Keratinocyte (primary cell): Measurements from ENCODE around the gene CYP4X1. TPM values are rescaled to one million over a fixed set of nuclear protein-coding genes. Genes with fewer than 3 reads are reported as not detected.
A peak's percentile ranks its signal among the peaks of the same experiment; 100 is the strongest.

Source experiments
- DNase-seq: peaks from one replicate; pipeline ENCODE4 v3.0.0-alpha.2; 2011; ENCODE audit warnings: low read depth, missing footprints, low spot score
- FAIRE-seq: peaks from 2 replicates; lab custom pipeline; 2011; peaks lifted over from hg19 to GRCh38; lab: Jason Lieb, UNC
- H2AFZ ChIP-seq: 2 replicates; pipeline ENCODE4 v1.6.0; 2012; ENCODE audit warnings: low read length, control low read depth, inconsistent platforms; ENCODE audit not compliant: control insufficient read depth
- H3K27ac ChIP-seq: 2 replicates; pipeline ENCODE4 v1.5.1; 2011; ENCODE audit warnings: low read length; ENCODE audit not compliant: control insufficient read depth, insufficient read depth
- H3K27me3 ChIP-seq: 3 replicates; pipeline ENCODE4 v1.6.0; 2011; ENCODE audit warnings: low read length; ENCODE audit not compliant: control insufficient read depth, insufficient read depth; ENCODE audit errors: extremely low read depth
- H3K36me3 ChIP-seq, 2 experiments: 2 replicates in 1 of 2; 3 replicates in 1 of 2; pipeline ENCODE4 v1.5.1; 2011; ENCODE audit warnings: low read length in 2 of 2, mild to moderate bottlenecking in 1 of 2; ENCODE audit not compliant: control insufficient read depth in 2 of 2, insufficient read depth in 2 of 2; ENCODE audit errors: extremely low read depth in 1 of 2
- H3K4me1 ChIP-seq: 3 replicates; pipeline ENCODE4 v1.5.1; 2011; ENCODE audit warnings: low read length; ENCODE audit not compliant: control insufficient read depth, insufficient read depth; ENCODE audit errors: extremely low read depth
- H3K4me2 ChIP-seq: 3 replicates; pipeline ENCODE4 v1.6.0; 2011; ENCODE audit warnings: low read depth, low read length; ENCODE audit not compliant: control insufficient read depth, insufficient read depth; ENCODE audit errors: extremely low read depth
- H3K4me3 ChIP-seq, 3 experiments: fragments of 200-600 bp in 1 of 3; sonication (generic) in 1 of 3; 2 replicates in 2 of 3; 3 replicates in 1 of 3; pipeline ENCODE4 v1.5.1; 2011 to 2016; ENCODE audit warnings: low read length in 3 of 3, mild to moderate bottlenecking in 3 of 3, control low read depth in 2 of 3, inconsistent platforms in 1 of 3, low read depth in 1 of 3, mixed read lengths in 1 of 3, mixed run types in 1 of 3, moderate library complexity in 1 of 3; ENCODE audit not compliant: control insufficient read depth in 2 of 3, insufficient read depth in 2 of 3; ENCODE audit errors: extremely low read depth in 1 of 3
- H3K79me2 ChIP-seq: 2 replicates; pipeline ENCODE4 v1.6.0; 2012; ENCODE audit warnings: low read length; ENCODE audit not compliant: control insufficient read depth, insufficient read depth
- H3K9ac ChIP-seq: 3 replicates; pipeline ENCODE4 v1.6.0; 2011; ENCODE audit warnings: low read length; ENCODE audit not compliant: control insufficient read depth, insufficient read depth; ENCODE audit errors: extremely low read depth
- H3K9me1 ChIP-seq: 3 replicates; pipeline ENCODE4 v1.6.0; 2011; ENCODE audit warnings: low read length; ENCODE audit not compliant: control insufficient read depth, insufficient read depth; ENCODE audit errors: extremely low read depth
- H3K9me3 ChIP-seq: 2 replicates; pipeline ENCODE4 v1.5.1; 2012; ENCODE audit warnings: low read depth, low read length; ENCODE audit not compliant: control insufficient read depth
- H4K20me1 ChIP-seq: 3 replicates; pipeline ENCODE4 v1.6.0; 2011; ENCODE audit warnings: low read length; ENCODE audit not compliant: control insufficient read depth, insufficient read depth; ENCODE audit errors: extremely low read depth
- CTCF ChIP-seq, 3 experiments: IDR thresholded peaks in 1 of 3; conservative IDR thresholded peaks in 1 of 3; optimal IDR thresholded peaks in 1 of 3; 2 replicates in 2 of 3; 3 replicates in 1 of 3; pipeline versions ENCODE3 to v1.5.1; 2011; ENCODE audit warnings: low read length in 3 of 3, mild to moderate bottlenecking in 3 of 3, moderate library complexity in 2 of 3, control low read depth in 1 of 3, inconsistent platforms in 1 of 3; ENCODE audit not compliant: insufficient read depth in 2 of 3; ENCODE audit errors: extremely low read depth in 1 of 3
- EZH2 ChIP-seq: IDR thresholded peaks from one replicate; pipeline ENCODE4 v1.6.1; 2012; ENCODE audit warnings: inconsistent platforms, mild to moderate bottlenecking, low read length, moderate library complexity
- dilution Hi-C: fragments of 300-500 bp; cut with MboI; formaldehyde crosslinking; loops from one replicate; pipeline ENCODE4 v1.7.0; 2020; ENCODE audit warnings: low sequenced_read_pairs; ENCODE audit not compliant: extremely low pct_ligation_motif_present
- polyA plus RNA-seq, 5 experiments: library from polyadenylated mRNA; depleted of rRNA in 3 of 5; stranded (reverse) in 3 of 5; stranded (forward) in 1 of 5; unstranded in 1 of 5; fragments of >200 nt; gene quantifications; 1 replicate in 1 of 5; 2 replicates in 3 of 5; 3 replicates in 1 of 5; pipeline versions ENCODE4 v1.2.1 to v1.2.3, GENCODE V29; 2011 to 2012; ENCODE audit warnings: missing spikeins in 2 of 5, low read depth in 1 of 5, low replicate concordance in 1 of 5

CYP4X1 gene
- polyA plus RNA-seq, 1 donor (not counting 4 experiments of a cell fraction or from before 2014, with no cell fraction given): 1.00 TPM

GRCh38 chr1:47024141-47024801 is 802 bp downstream of the CYP4X1 start:
- TF ChIP-seq EZH2 (no peak), CTCF (optimal IDR thresholded peaks at IDR 0.05 in 1 of 3, IDR thresholded peaks at IDR 0.05 in 1 of 3, conservative IDR thresholded peaks at IDR 0.05 in 1 of 3; ENCODE audit: extremely low read depth in 1 of 3, insufficient read depth in 2 of 3, low read length in 3 of 3) (no peak)
- peak overlapping the region; percentile 82 for H3K4me2 ChIP-seq
- FAIRE-seq (no peak), DNase-seq (no peak)
- dilution Hi-C loops: no loop called here
- H2AFZ ChIP-seq: peak overlapping the region; percentile 67
- no peaks in the 10 kb centered on the region for H3K4me1 ChIP-seq
- no peaks in the 10 kb centered on the region for H3K9me3 ChIP-seq
- peak overlapping the region; percentile 34 to 65 (median 59) for H3K4me3 ChIP-seq
- no peaks in the 10 kb centered on the region for H3K36me3 ChIP-seq
- H3K9me1 ChIP-seq: no peaks in the 10 kb centered on the region
- no peaks in the 10 kb centered on the region for H4K20me1 ChIP-seq
- no peak overlapping the region for H3K9ac ChIP-seq
- no peak overlapping the region for H3K27ac ChIP-seq
- H3K79me2 ChIP-seq: no peaks in the 10 kb centered on the region
- no peaks in the 10 kb centered on the region for H3K27me3 ChIP-seq

- H3K4me2 ChIP-seq: peak overlapping the region; percentile 75
Observed at GRCh38 chr1:47030170-47030805, 6.8 kb downstream of the CYP4X1 start.

More at GRCh38 chr1:47030170-47030805, 6.8 kb downstream of the CYP4X1 start:
- no peaks in the 10 kb centered on the region for H3K9me1 ChIP-seq
- H3K36me3 ChIP-seq: no peaks in the 10 kb centered on the region
- H3K9me3 ChIP-seq: no peaks in the 10 kb centered on the region
- no peak for TF ChIP-seq CTCF (optimal IDR thresholded peaks at IDR 0.05 in 1 of 3, IDR thresholded peaks at IDR 0.05 in 1 of 3, conservative IDR thresholded peaks at IDR 0.05 in 1 of 3; ENCODE audit: extremely low read depth in 1 of 3, insufficient read depth in 2 of 3, low read length in 3 of 3)
- no peak for TF ChIP-seq EZH2
- DNase-seq (no peak), FAIRE-seq (peak; percentile 94)
- no peaks in the 10 kb centered on the region for H3K27me3 ChIP-seq
- no peak overlapping the region for H2AFZ ChIP-seq
- peaks cover 30% of the 10 kb centered on the region for H3K4me1 ChIP-seq
- no peaks in the 10 kb centered on the region for H4K20me1 ChIP-seq
- no peak overlapping the region for H3K9ac ChIP-seq
- dilution Hi-C loops: no loop called here
- peak overlapping the region in 1 of 3 experiments; percentile 36 for H3K4me3 ChIP-seq
- peak overlapping the region; percentile 48 for H3K27ac ChIP-seq
- no peaks in the 10 kb centered on the region for H3K79me2 ChIP-seq
